K562 (cell line): ENCODE results near the gene HRCT1. TPM values are rescaled to one million over a fixed set of nuclear protein-coding genes. Genes with fewer than 3 reads are reported as not detected.

Source experiments
- ATAC-seq: fragments of 200-7000 bp; cut with Tn5 transposase; 3 replicates; pipeline ENCODE4 v1.9.1; 2020; ENCODE audit warnings: moderate library complexity
- BruUV-seq: library from RNA; stranded (reverse); fragments of 400-500 nt; replicated peaks from 2 replicates; lab custom pipeline; 2021; lab: Mats Ljungman, UMichigan
- CTCF ChIA-PET: fragments of 300-600 bp; formaldehyde crosslinking; extraction: SDS; loops from one replicate; lab custom pipeline; 2021; ENCODE audit warnings: low intra/inter-chr PET ratio; lab: Yijun Ruan, JAX
- POLR2A ChIA-PET: fragments of 300-600, 350-650 bp; sonication (Branson Sonifier 250); formaldehyde crosslinking; extraction: SDS; loops from one replicate; lab custom pipeline; 2021; ENCODE audit warnings: antibody characterized with exemption, inconsistent platforms; lab: Yijun Ruan, JAX
- DNase-seq, 4 experiments: peaks; one replicate each; pipeline versions ENCODE4 v3.0.0 to v3.0.0-alpha.2; 2011 to 2018; ENCODE audit warnings: low spot score in 3 of 4, mixed read lengths in 3 of 4; ENCODE audit errors: extremely low read depth in 1 of 4
- FAIRE-seq: peaks from 2 replicates; lab custom pipeline; 2011; peaks lifted over from hg19 to GRCh38; lab: Jason Lieb, UNC
- H2AFZ ChIP-seq: 2 replicates; pipeline ENCODE4 v1.6.0; 2011; ENCODE audit warnings: low read depth, low read length, control low read depth, inconsistent platforms
- H3K27ac ChIP-seq: fragments of 200-600 bp; 3 replicates; pipeline ENCODE4 v1.8.0; 2011; ENCODE audit warnings: low read depth, mild to moderate bottlenecking, control low read depth, inconsistent platforms, low read length, moderate library complexity, mixed read lengths; ENCODE audit errors: extremely low read depth
- H3K27me3 ChIP-seq, 2 experiments: fragments of 300-600 bp in 1 of 2; 2 replicates in 1 of 2; 3 replicates in 1 of 2; pipeline versions ENCODE4 v1.6.0 to v1.8.0; 2011; ENCODE audit warnings: inconsistent platforms in 2 of 2, low read length in 2 of 2, mild to moderate bottlenecking in 1 of 2, mixed read lengths in 1 of 2, moderate library complexity in 1 of 2; ENCODE audit not compliant: control insufficient read depth in 2 of 2, insufficient read depth in 2 of 2
- H3K36me3 ChIP-seq: fragments of 300-600 bp; 3 replicates; pipeline ENCODE4 v1.8.0; 2011; ENCODE audit warnings: mild to moderate bottlenecking, low read length, inconsistent platforms; ENCODE audit not compliant: control insufficient read depth, insufficient read depth
- H3K4me1 ChIP-seq, 2 experiments: fragments of 200-600 bp in 1 of 2; replicated peaks in 1 of 2; 2 replicates in 1 of 2; 3 replicates in 1 of 2; pipeline versions ENCODE4 v1.5.1 to v1.8.0; 2011; ENCODE audit warnings: inconsistent platforms in 2 of 2, low read length in 2 of 2, mild to moderate bottlenecking in 1 of 2, mixed read lengths in 1 of 2, moderate library complexity in 1 of 2; ENCODE audit not compliant: control insufficient read depth in 2 of 2, insufficient read depth in 2 of 2
- H3K4me2 ChIP-seq: 2 replicates; pipeline ENCODE4 v1.6.1; 2011; ENCODE audit warnings: low read length, control low read depth, inconsistent platforms, mixed read lengths; ENCODE audit not compliant: insufficient read depth
- H3K4me3 ChIP-seq: fragments of 200-600 bp; sonication (generic), shearing (Covaris generic); 2 replicates; pipeline ENCODE4 v1.5.1; 2016; ENCODE audit warnings: control low read depth, inconsistent platforms
- H3K79me2 ChIP-seq: fragments of 200-600 bp; 3 replicates; pipeline ENCODE4 v1.8.0; 2011; ENCODE audit warnings: low read length, inconsistent platforms; ENCODE audit not compliant: control insufficient read depth, insufficient read depth
- H3K9ac ChIP-seq, 2 experiments: 2 replicates each; pipeline versions ENCODE4 v1.6.0 to v1.6.1; 2011; ENCODE audit warnings: low read depth in 2 of 2, low read length in 2 of 2, control low read depth in 1 of 2, inconsistent platforms in 1 of 2, mild to moderate bottlenecking in 1 of 2, mixed read lengths in 1 of 2; ENCODE audit not compliant: insufficient read depth in 1 of 2
- H3K9me1 ChIP-seq: one replicate; pipeline ENCODE4 v1.6.0; 2011; ENCODE audit warnings: inconsistent platforms, mild to moderate bottlenecking, low read length, moderate library complexity; ENCODE audit not compliant: control insufficient read depth, insufficient read depth
- H3K9me3 ChIP-seq: replicated peaks from 2 replicates; pipeline ENCODE4 v1.5.1; 2011; ENCODE audit warnings: low read depth, low read length, inconsistent platforms; ENCODE audit not compliant: control insufficient read depth, insufficient read depth
- H4K20me1 ChIP-seq: replicated peaks from 2 replicates; pipeline ENCODE4 v1.6.1; 2011; ENCODE audit warnings: low read length, inconsistent platforms, mixed read lengths; ENCODE audit not compliant: control insufficient read depth, insufficient read depth
- GATAD2B ChIP-seq: fragments of 450-650 bp; IDR thresholded peaks from 2 replicates; pipeline ENCODE4 v1.6.1; 2017; ENCODE audit warnings: mild to moderate bottlenecking, borderline replicate concordance
- MIER1 ChIP-seq: fragments of 450-650 bp; IDR thresholded peaks from 2 replicates; pipeline ENCODE4 v1.6.1; 2016; ENCODE audit warnings: antibody characterized with exemption, mild to moderate bottlenecking, low read depth
- RERE ChIP-seq: sonication (generic); formaldehyde crosslinking; IDR thresholded peaks from 2 replicates; pipeline ENCODE4 v1.8.0; 2023; ENCODE audit warnings: missing genetic modification reagents, mild to moderate bottlenecking, borderline replicate concordance
- ZNF165 ChIP-seq: fragments of 250-450 bp; sonication (Bioruptor Pico); IDR thresholded peaks from 2 replicates; pipeline ENCODE4 v1.4.0; 2020; ENCODE audit warnings: borderline replicate concordance
- ZNF512 ChIP-seq: IDR thresholded peaks from 2 replicates; pipeline ENCODE4 v1.6.1; 2016; ENCODE audit warnings: missing genetic modification characterization, missing compliant biosample characterization
- WGBS: fragments of 100-300 bp; shearing (Covaris generic); methylation state at CpG from one replicate; pipeline ENCODE4 v1.1.6; 2016; ENCODE audit warnings: low coverage, mixed read lengths; ENCODE audit not compliant: insufficient coverage; ENCODE audit errors: missing lambda C conversion rate; 5-methylcytosine and 5-hydroxymethylcytosine counted together
- in situ Hi-C: fragments of 300-500 bp; cut with MboI; formaldehyde crosslinking; loops from 4 replicates; pipeline ENCODE4 v1.15.0; 2018; ENCODE audit warnings: inconsistent platforms, mixed read lengths
- intact Hi-C: fragments of 100-400 bp; cut with micrococcal nuclease; formaldehyde crosslinking; loops from 2 replicates; pipeline ENCODE4 v1.14.2; 2022
- polyA plus RNA-seq, 8 experiments: library from polyadenylated mRNA; depleted of rRNA in 4 of 8; stranded (reverse) in 5 of 8; unstranded in 3 of 8; fragments of >200 nt; fragmentation: Nextera tagmentation in 2 of 8; fragmentation: Illumina TruSeq in 1 of 8; extraction: Ambion mirVana in 2 of 8; extraction: Trizol in 1 of 8; gene quantifications; 2 replicates each; pipeline versions ENCODE4 v1.2.1 to v1.2.3, GENCODE V29; 2011 to 2014; ENCODE audit warnings: inconsistent platforms in 1 of 8, missing spikeins in 1 of 8
- total RNA-seq, 7 experiments: library from RNA; depleted of rRNA in 6 of 7; stranded (reverse); fragments of >200 nt in 6 of 7; fragmentation: Illumina TruSeq in 2 of 7; extraction: Trizol in 2 of 7; gene quantifications; 2 replicates each; pipeline versions ENCODE4 v1.2.1 to v1.2.3, GENCODE V29; 2011 to 2021; ENCODE audit warnings: low replicate concordance in 1 of 7

HRCT1 gene
- total and polyA plus RNA-seq, 9 of the 15 experiments (the other 6 are each of a cell fraction or from before 2014, with no cell fraction given) = 0.40 TPM; not detected in 8

GRCh38 chr9:35951736-35952135 lies 45.7 kb downstream of the HRCT1 start (continued):
- TF ChIP-seq RERE (CRISPR knock-in tag) (no peak), ZNF165 (no peak), GATAD2B (no peak)

GRCh38 chr9:35952526-35953191 lies 46.7 kb downstream of the HRCT1 start:
- no peak overlapping the region for H3K9ac ChIP-seq
- no peaks in the 10 kb centered on the region for H3K9me1 ChIP-seq
- no peak overlapping the region for H3K27ac ChIP-seq
- no peak for ATAC-seq
- no peaks in the 10 kb centered on the region for H3K36me3 ChIP-seq
- intact Hi-C loops (no loop called here), in situ Hi-C loops (no loop called here)
- no peak overlapping the region for H3K4me3 ChIP-seq
- DNase-seq = no peak
- H3K9me3 ChIP-seq = no peaks in the 10 kb centered on the region
- H4K20me1 ChIP-seq = no peaks in the 10 kb centered on the region
- H3K4me2 ChIP-seq = no peak overlapping the region
- TF ChIP-seq ZNF512 (tag) = peak; percentile 81
- TF ChIP-seq MIER1 = no peak
- H2AFZ ChIP-seq = no peak overlapping the region
- ChIA-PET POLR2A (no interaction called here), CTCF (no interaction called here)
- BruUV-seq = no TSS peak
- no peaks in the 10 kb centered on the region; a peak in 3 of 5 replicates for H3K4me1 ChIP-seq
- WGBS = 42% methylated on average over 4 of the region's 6 CpGs
- no peaks in the 10 kb centered on the region for H3K79me2 ChIP-seq
- H3K27me3 ChIP-seq = peaks cover 0 to 8% of the 10 kb centered on the region in 2 experiments; a peak in 2 of 5 replicates
- FAIRE-seq = no peak
